Transverse colon (tissue), 4 donors: ENCODE data around the gene KMT2E.

Experiments
- CTCF ChIP-seq, 5 experiments: fragments of 200-600 bp in 3 of 5; fragments of 450-650 bp in 2 of 5; sonication (generic) in 3 of 5; IDR thresholded peaks; 1 replicate in 2 of 5; 2 replicates in 3 of 5; pipeline ENCODE4 v1.5.1; 2016 to 2017; ENCODE audit warnings: antibody characterized with exemption in 5 of 5, inconsistent platforms in 3 of 5, mild to moderate bottlenecking in 2 of 5, moderate library complexity in 1 of 5
- POLR2A ChIP-seq: fragments of 450-650 bp; IDR thresholded peaks from one replicate; pipeline ENCODE4 v1.6.1; 2016; ENCODE audit warnings: antibody characterized with exemption, mild to moderate bottlenecking, moderate library complexity
- POLR2AphosphoS5 ChIP-seq, 3 donors: sonication (generic); formaldehyde crosslinking; IDR thresholded peaks; one replicate each; pipeline ENCODE4 v1.6.1; 2016; ENCODE audit warnings: antibody characterized with exemption in 3 of 3

GRCh38 chr7:105021967-105022366 is 8.0 kb downstream of the KMT2E start:
- TF ChIP-seq CTCF (IDR thresholded peaks at IDR 0.05): no peak
- TF ChIP-seq POLR2AphosphoS5 (IDR thresholded peaks at IDR 0.05): no peak
- no peak for TF ChIP-seq POLR2A
